Stimulated activated CD8-positive, alpha-beta memory T cell treated with anti-CD3 and anti-CD28 coated beads, Interleukin-12 subunit alpha, Interleukin-12 subunit beta, amount 100 ng/mL, for 4 hours (primary cell): Measurements from ENCODE around the gene DDR1.
A peak's percentile ranks its signal among the peaks of the same experiment; 100 is the strongest.
"Not testable (repeated sequence)": the region's sequence is repeated elsewhere in the genome, so short reads cannot be mapped to it uniquely, and the experiment has no call there.

Experiments used
- DNase-seq: peaks from one replicate; pipeline ENCODE4 v3.0.0-alpha.2; 2020; ENCODE audit warnings: low read depth

DDR1 gene

GRCh38 chr6:30883685-30884520 lies at the start of gene DDR1:
Gene DDR1, plus strand, starts transcription at chr6:30884519. Its CDS starts 4,211 bp downstream, at chr6:30888730.
- peak; percentile 40 for DNase-seq

GRCh38 chr6:30834646-30835045 lies 49.7 kb upstream of the DDR1 start:
- DNase-seq: no peak

- DNase-seq: no peak
Observed at GRCh38 chr6:30835576-30835975, 48.7 kb upstream of the DDR1 start.

GRCh38 chr6:30836431-30836866 lies 47.9 kb upstream of the DDR1 start:
- DNase-seq: no peak

- DNase-seq: no peak
Observed at GRCh38 chr6:30836957-30837356, 47.4 kb upstream of the DDR1 start.

GRCh38 chr6:30837432-30837831 lies 46.9 kb upstream of the DDR1 start:
- no peak for DNase-seq

GRCh38 chr6:30837870-30838269 lies 46.4 kb upstream of the DDR1 start:
- DNase-seq: no peak

- DNase-seq: no peak
Observed at GRCh38 chr6:30839671-30840070, 44.6 kb upstream of the DDR1 start.

GRCh38 chr6:30840084-30840934 lies 44.0 kb upstream of the DDR1 start:
- DNase-seq: no peak

- DNase-seq: no peak
Observed at GRCh38 chr6:30840935-30841643, 43.2 kb upstream of the DDR1 start.

- DNase-seq: no peak
Observed at GRCh38 chr6:30841644-30842504, 42.4 kb upstream of the DDR1 start.

- no peak for DNase-seq
Observed at GRCh38 chr6:30842754-30843610, 41.3 kb upstream of the DDR1 start.

GRCh38 chr6:30843611-30843998 lies 40.7 kb upstream of the DDR1 start:
- DNase-seq: no peak

GRCh38 chr6:30844118-30844535 lies 40.2 kb upstream of the DDR1 start:
- DNase-seq: no peak

GRCh38 chr6:30845183-30845582 lies 39.1 kb upstream of the DDR1 start:
- DNase-seq: no peak

GRCh38 chr6:30847421-30847970 lies 36.8 kb upstream of the DDR1 start:
- DNase-seq: no peak

- no peak for DNase-seq
Observed at GRCh38 chr6:30847971-30848436, 36.3 kb upstream of the DDR1 start.

- no peak for DNase-seq
Observed at GRCh38 chr6:30849903-30850651, 34.2 kb upstream of the DDR1 start.

GRCh38 chr6:30852459-30852858 lies 31.9 kb upstream of the DDR1 start:
- DNase-seq: not testable (repeated sequence)
